ENCODE data around the gene CERS6.

Gene CERS6

GRCh38 chr2:168703926-168704325, 247.9 kb downstream of the CERS6 start:
- no peak overlapping the region for H3K4me3 ChIP-seq (ENCODE audit: low read depth, low read length)
- TF ChIP-seq CTCF (IDR thresholded peaks at IDR 0.05; ENCODE audit: low read depth, low read length): no peak

DNA sequence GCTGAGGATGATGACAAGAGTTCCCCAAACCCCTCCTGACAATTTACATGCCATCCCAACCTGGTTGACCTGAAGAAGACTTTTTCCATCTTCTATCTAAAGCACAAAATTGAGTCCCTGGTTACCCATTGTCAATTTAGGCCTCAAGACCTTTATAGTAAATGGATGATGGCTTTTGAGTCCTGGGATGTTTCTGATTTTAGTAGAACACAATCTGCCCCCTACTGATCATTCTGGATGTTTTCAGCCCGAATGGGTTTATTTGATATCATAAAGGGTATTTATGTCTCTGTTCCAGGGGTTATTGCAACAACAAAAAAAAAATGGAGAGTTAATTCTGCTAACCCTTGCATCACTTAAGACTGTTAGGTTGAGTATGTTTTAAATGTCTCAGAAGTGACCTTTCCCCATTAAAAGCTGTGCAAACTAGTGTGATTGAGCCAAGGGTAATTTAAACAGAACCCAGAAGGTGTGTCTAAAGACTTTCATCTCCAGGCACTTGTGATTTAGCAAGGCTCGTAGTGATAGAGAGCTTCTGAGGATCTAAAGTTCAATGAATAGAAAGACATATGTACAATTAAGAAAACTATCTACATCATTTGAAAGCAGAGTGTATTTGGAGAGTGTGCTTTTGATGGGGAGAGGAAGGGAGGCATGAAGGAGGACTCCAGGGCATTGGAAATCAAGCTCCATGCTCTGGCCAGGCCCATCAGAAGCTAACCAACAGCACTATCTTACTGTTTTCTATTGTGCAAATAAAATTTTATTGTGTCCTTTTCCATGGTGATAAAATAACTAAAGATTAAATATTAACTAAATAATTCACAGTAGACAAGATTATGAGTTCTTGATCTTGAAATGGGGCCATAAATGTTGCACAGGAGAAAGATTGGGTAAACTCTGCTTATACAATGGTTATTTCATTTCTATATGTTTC, 249.7 kb downstream of the CERS6 start:
- no peak overlapping the region for H3K4me3 ChIP-seq (ENCODE audit: low read depth, low read length)
- TF ChIP-seq CTCF (IDR thresholded peaks at IDR 0.05; ENCODE audit: low read depth, low read length): no peak

DNA sequence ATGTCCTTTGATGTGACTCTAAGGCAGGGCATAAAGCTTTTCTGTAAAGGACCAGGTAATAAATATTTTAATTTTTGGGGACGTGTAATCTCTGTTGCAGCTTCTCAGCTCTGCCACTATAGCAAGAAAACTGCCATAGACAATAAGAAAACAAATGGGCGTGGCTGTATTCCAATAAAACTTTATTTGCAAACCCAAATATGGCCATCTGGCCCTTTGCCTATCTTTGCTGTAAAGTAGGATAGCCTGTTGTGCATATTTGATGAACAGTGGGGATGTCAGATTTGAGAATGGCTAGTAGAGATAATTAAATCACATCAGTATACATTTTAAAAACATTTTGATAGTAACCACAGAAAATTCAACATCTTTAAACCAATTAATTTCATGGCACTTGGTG, 250.7 kb downstream of the CERS6 start:
- no peak overlapping the region for H3K4me3 ChIP-seq (ENCODE audit: low read depth, low read length)
- TF ChIP-seq CTCF (IDR thresholded peaks at IDR 0.05; ENCODE audit: low read depth, low read length): no peak

- no peak for TF ChIP-seq CTCF (IDR thresholded peaks at IDR 0.05; ENCODE audit: low read depth, low read length)
- no peak overlapping the region for H3K4me3 ChIP-seq (ENCODE audit: low read depth, low read length)
Observed at GRCh38 chr2:168708080-168708479, 252.0 kb downstream of the CERS6 start.

DNA sequence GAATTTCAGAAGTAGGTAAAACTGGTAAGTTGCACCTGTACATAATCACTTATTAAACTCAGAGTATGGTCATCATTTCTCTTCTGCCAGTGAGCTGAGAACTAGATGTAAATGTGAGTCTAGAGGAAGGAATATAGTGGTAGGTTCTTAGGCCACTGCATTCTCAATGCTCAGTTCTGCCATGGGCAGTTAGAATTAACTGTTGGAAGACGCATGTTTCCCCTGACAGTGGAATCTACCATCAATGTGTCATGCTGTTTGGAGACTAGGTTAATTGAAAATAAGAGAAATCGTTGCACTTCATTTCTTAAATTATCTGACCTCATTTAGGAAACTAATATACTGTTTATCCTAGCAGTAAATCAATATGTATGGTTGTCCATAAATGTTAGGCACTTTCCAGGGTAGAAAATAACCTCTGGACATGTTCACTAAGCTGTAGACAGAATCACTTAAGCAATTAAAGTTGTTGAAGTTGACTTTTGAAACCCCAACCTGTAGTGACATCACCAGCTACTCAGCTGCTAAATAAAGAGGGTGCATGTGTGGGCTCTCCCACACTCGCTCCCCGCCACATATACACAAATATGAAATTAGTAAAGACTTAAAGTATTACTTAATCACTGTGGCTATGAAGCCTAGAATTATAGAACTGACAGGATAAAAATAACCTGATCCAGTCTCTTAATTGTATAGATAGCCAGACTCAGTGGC, 254.8 kb downstream of the CERS6 start:
- no peak for TF ChIP-seq CTCF (IDR thresholded peaks at IDR 0.05; ENCODE audit: low read depth, low read length)

DNA sequence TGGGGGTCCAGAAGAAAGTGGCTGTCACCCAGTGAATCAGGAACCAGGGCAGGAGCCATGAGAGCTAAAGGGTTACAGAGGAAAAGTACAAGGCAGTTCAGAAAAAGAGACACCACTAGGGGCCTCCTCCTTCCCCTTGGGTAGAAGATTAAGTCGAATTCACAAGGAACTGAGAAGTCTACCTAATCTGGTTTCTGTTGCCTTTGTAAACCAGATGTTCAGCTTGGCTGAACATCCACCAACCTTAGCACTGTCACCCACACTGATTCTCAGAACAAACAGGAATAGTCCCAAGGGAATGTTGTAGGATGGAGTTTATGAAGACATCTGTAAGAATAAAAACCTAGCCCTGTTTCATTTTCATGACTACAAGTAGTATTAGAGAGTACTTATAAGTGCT, 256.0 kb downstream of the CERS6 start:
- no peak overlapping the region for H3K4me3 ChIP-seq (ENCODE audit: low read depth, low read length)
- TF ChIP-seq CTCF (IDR thresholded peaks at IDR 0.05; ENCODE audit: low read depth, low read length): no peak

More for the DNA sequence above, 254.8 kb downstream of the CERS6 start:
- no peak overlapping the region for H3K4me3 ChIP-seq (ENCODE audit: low read depth, low read length)

- H3K4me3 ChIP-seq (ENCODE audit: low read depth, low read length): no peak overlapping the region
- no peak for TF ChIP-seq CTCF (IDR thresholded peaks at IDR 0.05; ENCODE audit: low read depth, low read length)
Observed at GRCh38 chr2:168713325-168713724, 257.3 kb downstream of the CERS6 start.

Data from WI38 (cell line).